Sciatic nerve (tissue), 2 donors: ENCODE data around the gene FAM83C. TPM values are rescaled to one million over a fixed set of nuclear protein-coding genes. Genes with fewer than 3 reads are reported as not detected.

Experiments
- ATAC-seq: fragments of 200-7000 bp; cut with Tn5 transposase; one replicate; pipeline ENCODE4 v1.9.1; 2020; ENCODE audit warnings: mild to moderate bottlenecking, moderate library complexity
- DNase-seq: peaks from one replicate; pipeline ENCODE4 v3.0.0-alpha.2; 2020; ENCODE audit warnings: low spot score
- intact Hi-C: fragments of 100-400 bp; cut with DNase I; formaldehyde crosslinking; loops from one replicate; pipeline ENCODE4 v1.14.2; 2022
- total RNA-seq: library from RNA; stranded (reverse); fragmentation: NEBNext Ultra II Directional; extraction: Animal tissue kit (Norgen Biotek cat#: 25700); gene quantifications from one replicate; pipeline ENCODE4 v1.2.1, GENCODE V29; 2021
- donor health status: DM: no; HTN: no; CAD: no.
- donor health status: DM: no; HTN: no; CAD: no.

Gene FAM83C
- total RNA-seq: not detected

GRCh38 chr20:35291654-35292503 lies at the start of gene FAM83C:
TSS of gene FAM83C (minus strand) at chr20:35292425. CDS start at chr20:35292304, 121 bp downstream.
- intact Hi-C loops: no loop called here
- DNase-seq: no peak

DNA sequence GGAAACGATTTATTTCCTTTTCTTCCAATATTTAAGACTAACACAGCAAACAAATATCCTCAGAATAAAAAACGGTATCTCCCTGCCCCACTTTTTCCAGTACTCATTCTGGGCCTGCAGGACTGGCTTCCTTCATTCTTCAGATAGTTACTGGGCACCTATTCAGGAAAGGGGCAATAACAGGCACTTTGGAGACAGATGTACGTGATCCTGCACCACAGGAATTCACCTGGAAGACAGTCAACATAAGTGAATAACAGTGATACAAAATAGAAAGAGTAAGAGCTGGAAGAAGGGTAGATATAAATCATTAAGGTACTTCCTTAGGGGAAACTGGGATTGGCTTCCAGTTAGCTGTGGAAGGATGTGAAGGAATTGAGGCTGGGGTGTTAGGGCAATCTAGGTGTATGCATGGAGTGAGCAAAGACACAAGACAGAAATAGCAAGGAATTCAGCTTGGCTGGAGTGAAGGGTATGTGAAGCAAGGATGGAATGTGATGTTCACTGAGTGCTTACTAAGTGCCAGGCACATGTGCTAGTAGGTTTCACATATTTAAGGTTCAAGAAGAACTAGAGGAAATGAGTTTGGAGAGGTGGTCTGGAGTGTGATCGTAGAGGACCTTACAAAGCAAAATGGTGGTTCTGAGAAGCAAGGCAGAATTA lies 49.3 kb upstream of the FAM83C start:
- no peak for ATAC-seq
- no peak for DNase-seq
- intact Hi-C loops: no loop called here

More at GRCh38 chr20:35291654-35292503, at the start of gene FAM83C:
- no peak for ATAC-seq

GRCh38 chr20:35340436-35340835 lies 48.2 kb upstream of the FAM83C start:
- no peak for ATAC-seq
- intact Hi-C loops: no loop called here
- no peak for DNase-seq

DNA sequence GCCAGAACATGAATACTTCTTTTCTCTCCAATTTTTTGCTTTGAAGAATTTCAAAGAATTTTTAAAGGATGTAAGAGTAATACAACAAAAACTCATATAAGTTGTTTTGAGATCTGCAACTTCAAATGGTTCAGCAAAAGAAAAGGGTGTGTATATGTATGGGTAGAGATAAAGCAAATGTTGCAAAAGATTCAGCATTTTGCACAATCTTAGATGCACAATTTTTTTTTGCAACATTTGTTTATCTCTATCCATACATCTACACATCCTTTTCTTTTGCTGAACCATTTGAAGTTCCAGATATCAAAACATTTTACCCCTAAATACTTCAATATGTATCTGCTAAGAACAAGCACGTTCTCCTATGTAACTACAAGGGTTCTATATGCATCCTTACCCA lies 47.4 kb upstream of the FAM83C start:
- intact Hi-C loops: no loop called here
- ATAC-seq: no peak
- no peak for DNase-seq

DNA sequence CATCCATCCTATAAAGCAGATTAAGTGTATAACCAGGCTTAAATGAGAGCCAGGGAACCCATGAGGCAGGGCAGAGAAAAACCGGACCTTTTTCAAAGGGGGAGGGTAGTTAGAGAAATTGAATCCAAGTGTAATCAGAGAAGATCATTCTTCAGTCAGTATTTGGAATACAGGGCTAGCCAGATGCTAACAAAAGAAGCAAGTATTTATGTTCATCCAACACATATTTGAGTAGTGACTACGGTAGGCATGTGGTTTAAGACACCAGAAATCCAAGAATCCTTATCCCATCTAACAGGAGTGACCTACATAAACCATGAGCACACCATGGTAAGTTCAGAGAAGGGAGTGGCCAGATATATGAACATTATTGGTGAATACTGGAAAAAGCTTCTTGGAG lies 46.8 kb upstream of the FAM83C start:
- DNase-seq (no peak), ATAC-seq (no peak)
- intact Hi-C loops: no loop called here

GRCh38 chr20:35334311-35335101 lies 42.3 kb upstream of the FAM83C start:
- no peak for DNase-seq
- no peak for ATAC-seq
- intact Hi-C loops: no loop called here

DNA sequence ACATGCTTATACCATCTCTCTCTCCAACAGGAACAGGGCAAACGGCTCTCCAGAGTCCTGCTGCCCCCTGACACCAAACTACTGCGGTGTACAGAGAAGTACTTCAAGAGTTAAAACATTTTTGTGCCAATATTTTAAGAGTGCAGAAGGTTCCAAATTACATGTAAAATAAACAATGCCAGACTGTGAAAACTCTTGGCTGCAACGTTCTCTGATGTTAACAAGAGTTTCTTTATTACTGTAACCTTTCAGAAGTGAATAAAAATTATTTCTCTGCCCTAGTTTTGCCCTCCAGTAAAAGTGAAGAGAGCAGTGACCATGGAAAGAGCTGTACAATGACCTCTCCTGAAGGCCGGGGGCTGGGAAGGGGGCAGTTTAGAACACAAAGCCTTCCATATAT lies 41.4 kb upstream of the FAM83C start:
- intact Hi-C loops: no loop called here
- no peak for ATAC-seq
- no peak for DNase-seq

- intact Hi-C loops: no loop called here
- DNase-seq (no peak), ATAC-seq (no peak)
Observed at GRCh38 chr20:35332540-35333200, 40.4 kb upstream of the FAM83C start.

- ATAC-seq (no peak), DNase-seq (no peak)
- intact Hi-C loops: no loop called here
Observed at GRCh38 chr20:35329435-35330139, 37.4 kb upstream of the FAM83C start.

DNA sequence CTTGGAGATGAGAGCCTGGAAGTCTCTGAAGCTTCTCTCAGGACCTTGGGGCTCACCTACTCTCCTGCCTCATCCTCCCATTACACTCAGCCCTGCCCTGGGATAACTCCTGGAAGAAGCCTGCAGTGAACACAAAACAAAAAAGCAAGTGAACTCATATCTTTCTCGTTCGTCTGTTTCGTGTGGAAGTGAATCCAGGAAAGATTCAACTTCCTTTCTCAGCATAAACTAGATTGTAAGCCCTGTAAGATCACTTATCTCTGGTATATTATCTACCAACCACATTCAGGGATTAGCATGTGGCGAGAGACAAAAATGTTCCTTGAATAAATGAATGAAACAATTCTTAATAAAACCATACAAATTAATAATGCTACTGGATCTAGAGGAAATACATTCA lies 36.5 kb upstream of the FAM83C start:
- intact Hi-C loops: no loop called here
- DNase-seq (no peak), ATAC-seq (no peak)

- DNase-seq (no peak), ATAC-seq (no peak)
- intact Hi-C loops: no loop called here
Observed at GRCh38 chr20:35328095-35328685, 36.0 kb upstream of the FAM83C start.

- DNase-seq: no peak
- no peak for ATAC-seq
Observed at GRCh38 chr20:35327074-35327976, 35.1 kb upstream of the FAM83C start.

DNA sequence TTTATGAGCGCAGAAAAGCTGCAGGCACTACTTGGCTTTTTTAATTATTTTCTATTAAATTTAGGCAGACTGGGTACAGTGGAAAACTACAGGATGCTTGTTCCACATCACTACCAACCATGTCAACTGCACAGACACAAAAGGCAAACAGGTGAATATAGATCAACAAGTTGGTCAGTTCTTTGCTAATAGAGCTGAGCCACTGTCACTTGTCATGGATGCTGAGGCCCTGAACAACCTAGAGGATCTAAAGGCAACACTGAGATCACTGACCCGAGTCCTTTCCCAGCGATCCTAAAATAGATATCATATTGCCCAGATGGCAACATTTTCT lies 34.5 kb upstream of the FAM83C start:
- intact Hi-C loops: no loop called here
- ATAC-seq (no peak), DNase-seq (no peak)

More at GRCh38 chr20:35327074-35327976, 35.1 kb upstream of the FAM83C start:
- intact Hi-C loops: no loop called here

- ATAC-seq: no peak
- no peak for DNase-seq
- intact Hi-C loops: no loop called here
Observed at GRCh38 chr20:35326021-35326739, 34.0 kb upstream of the FAM83C start.

- intact Hi-C loops: no loop called here
- no peak for DNase-seq
- ATAC-seq: no peak
Observed at GRCh38 chr20:35325401-35325800, 33.2 kb upstream of the FAM83C start.

DNA sequence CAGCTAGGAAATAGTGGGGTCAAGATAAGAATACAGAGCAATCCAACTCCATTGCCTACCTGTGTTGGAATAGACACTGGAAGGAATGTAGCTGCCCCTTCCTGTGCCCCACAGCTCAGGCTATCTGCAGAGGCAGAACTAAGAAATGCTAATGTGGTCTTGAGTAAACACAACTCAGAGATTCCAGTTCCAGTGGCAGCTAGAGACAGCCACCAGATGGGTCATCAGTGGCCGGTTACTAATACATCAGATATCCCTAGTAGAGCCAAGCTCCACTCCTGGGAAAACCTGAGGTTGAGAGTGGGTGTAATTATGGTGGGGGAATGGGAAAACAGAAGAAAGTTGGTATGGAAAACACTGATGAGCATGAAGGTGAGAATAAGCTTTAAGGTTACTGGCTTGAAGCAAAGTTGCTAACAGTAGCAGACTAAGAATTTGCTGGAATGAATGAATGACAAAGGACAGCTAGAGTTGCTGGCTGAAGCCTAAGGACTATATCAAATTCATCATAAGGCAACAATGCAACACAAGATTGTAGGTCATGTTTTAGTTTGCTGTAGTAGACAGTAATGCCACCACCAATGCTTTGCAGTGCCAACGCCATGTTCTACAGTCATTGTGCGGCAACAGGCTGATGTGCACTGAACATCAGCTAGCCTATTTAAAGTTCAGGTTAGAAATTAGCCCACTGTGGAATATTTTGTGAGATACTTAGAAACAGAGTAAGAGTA lies 28.3 kb upstream of the FAM83C start:
- DNase-seq (no peak), ATAC-seq (no peak)
- intact Hi-C loops: no loop called here
